Lower leg skin (tissue), 3 donors: ENCODE measurements around the gene SETD3.

Experiments used
- POLR2A ChIP-seq, 2 donors: fragments of 450-650 bp; IDR thresholded peaks; one replicate each; pipeline ENCODE4 v1.6.1; 2016 to 2017; ENCODE audit warnings: antibody characterized with exemption in 2 of 2, mild to moderate bottlenecking in 1 of 2, moderate library complexity in 1 of 2
- TF ChIP-seq, protein P1 (sequence below), 3 donors: fragments of 450-650 bp; IDR thresholded peaks; one replicate each; pipeline ENCODE4 v1.5.1; 2016; ENCODE audit warnings: antibody characterized with exemption in 3 of 3, mild to moderate bottlenecking in 3 of 3, moderate library complexity in 2 of 3

DNA sequence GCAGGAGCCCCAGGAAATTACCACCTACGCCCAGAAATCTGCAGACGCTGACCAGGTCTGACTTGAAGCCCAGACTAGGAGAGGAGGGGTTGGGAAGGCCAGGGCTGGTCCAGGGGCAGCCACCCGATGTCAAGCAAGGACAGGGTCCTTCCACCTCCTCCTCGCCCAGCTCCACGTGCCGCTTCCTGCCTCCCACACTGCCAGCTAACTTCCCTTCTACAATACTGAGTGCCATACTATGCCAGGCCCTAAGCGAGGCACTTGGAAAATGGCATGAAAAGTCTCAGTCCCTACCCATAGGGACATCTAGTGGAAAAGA is 71.7 kb downstream of the SETD3 start:
- TF ChIP-seq POLR2A (IDR thresholded peaks at IDR 0.05), result no peak
- TF ChIP-seq, protein P1, sequence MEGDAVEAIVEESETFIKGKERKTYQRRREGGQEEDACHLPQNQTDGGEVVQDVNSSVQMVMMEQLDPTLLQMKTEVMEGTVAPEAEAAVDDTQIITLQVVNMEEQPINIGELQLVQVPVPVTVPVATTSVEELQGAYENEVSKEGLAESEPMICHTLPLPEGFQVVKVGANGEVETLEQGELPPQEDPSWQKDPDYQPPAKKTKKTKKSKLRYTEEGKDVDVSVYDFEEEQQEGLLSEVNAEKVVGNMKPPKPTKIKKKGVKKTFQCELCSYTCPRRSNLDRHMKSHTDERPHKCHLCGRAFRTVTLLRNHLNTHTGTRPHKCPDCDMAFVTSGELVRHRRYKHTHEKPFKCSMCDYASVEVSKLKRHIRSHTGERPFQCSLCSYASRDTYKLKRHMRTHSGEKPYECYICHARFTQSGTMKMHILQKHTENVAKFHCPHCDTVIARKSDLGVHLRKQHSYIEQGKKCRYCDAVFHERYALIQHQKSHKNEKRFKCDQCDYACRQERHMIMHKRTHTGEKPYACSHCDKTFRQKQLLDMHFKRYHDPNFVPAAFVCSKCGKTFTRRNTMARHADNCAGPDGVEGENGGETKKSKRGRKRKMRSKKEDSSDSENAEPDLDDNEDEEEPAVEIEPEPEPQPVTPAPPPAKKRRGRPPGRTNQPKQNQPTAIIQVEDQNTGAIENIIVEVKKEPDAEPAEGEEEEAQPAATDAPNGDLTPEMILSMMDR (IDR thresholded peaks at IDR 0.05), result no peak
